Measurements from ENCODE around the gene TMEM108.

- no peak for TF ChIP-seq REST (IDR thresholded peaks at IDR 0.05; ENCODE audit: insufficient read depth in 1 of 2, low read depth in 2 of 2, low read length in 2 of 2)
- no peak for TF ChIP-seq POLR2AphosphoS5 (IDR thresholded peaks at IDR 0.05; ENCODE audit: low read depth, low read length)
- no peak for TF ChIP-seq SIN3A (IDR thresholded peaks at IDR 0.05; ENCODE audit: borderline replicate concordance, insufficient read depth, low read length)
- no peak for TF ChIP-seq TAF1 (IDR thresholded peaks at IDR 0.05; ENCODE audit: borderline replicate concordance, insufficient read depth, low read length)
- TF ChIP-seq FOXP2 (optimal IDR thresholded peaks at IDR 0.05; ENCODE audit: borderline replicate concordance, extremely low read depth, extremely low read length, insufficient read depth) = no peak
These were observed 374.3 kb downstream of the TMEM108 start for GRCh38 chr3:133412183-133413132.
